ENCODE data around the gene ZKSCAN1.

DNA sequence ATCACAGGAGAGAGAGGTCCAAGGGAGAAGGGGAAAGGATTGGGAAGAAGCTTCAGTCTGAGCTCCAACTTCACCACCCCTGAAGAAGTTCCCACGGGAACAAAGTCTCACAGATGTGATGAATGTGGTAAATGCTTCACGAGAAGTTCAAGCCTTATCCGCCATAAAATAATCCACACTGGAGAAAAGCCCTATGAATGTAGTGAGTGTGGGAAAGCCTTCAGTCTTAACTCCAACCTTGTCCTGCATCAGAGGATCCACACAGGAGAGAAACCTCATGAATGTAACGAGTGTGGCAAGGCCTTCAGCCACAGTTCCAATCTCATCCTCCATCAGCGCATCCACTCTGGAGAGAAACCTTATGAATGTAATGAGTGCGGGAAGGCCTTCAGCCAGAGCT, 18.1 kb downstream of the ZKSCAN1 start:
- TF ChIP-seq POLR2A (IDR thresholded peaks at IDR 0.05) (no peak), POLR2AphosphoS5 (IDR thresholded peaks at IDR 0.05) (no peak)
- TF ChIP-seq, protein P1, sequence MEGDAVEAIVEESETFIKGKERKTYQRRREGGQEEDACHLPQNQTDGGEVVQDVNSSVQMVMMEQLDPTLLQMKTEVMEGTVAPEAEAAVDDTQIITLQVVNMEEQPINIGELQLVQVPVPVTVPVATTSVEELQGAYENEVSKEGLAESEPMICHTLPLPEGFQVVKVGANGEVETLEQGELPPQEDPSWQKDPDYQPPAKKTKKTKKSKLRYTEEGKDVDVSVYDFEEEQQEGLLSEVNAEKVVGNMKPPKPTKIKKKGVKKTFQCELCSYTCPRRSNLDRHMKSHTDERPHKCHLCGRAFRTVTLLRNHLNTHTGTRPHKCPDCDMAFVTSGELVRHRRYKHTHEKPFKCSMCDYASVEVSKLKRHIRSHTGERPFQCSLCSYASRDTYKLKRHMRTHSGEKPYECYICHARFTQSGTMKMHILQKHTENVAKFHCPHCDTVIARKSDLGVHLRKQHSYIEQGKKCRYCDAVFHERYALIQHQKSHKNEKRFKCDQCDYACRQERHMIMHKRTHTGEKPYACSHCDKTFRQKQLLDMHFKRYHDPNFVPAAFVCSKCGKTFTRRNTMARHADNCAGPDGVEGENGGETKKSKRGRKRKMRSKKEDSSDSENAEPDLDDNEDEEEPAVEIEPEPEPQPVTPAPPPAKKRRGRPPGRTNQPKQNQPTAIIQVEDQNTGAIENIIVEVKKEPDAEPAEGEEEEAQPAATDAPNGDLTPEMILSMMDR (IDR thresholded peaks at IDR 0.05): no peak

Data from prostate gland (tissue), 2 donors.